ENCODE data around the gene SNX20.

- TF ChIP-seq CTCF (IDR thresholded peaks at IDR 0.05; ENCODE audit: insufficient read depth, low read length, poor library complexity, severe bottlenecking) (no peak), EZH2phosphoT487 (conservative IDR thresholded peaks at IDR 0.05; ENCODE audit: low read length) (no peak)
Observed at GRCh38 chr16:50709061-50709684, 28.1 kb upstream of the SNX20 start.

Data from SU-DHL-6 (cell line).